Endothelial cell of hepatic sinusoid (primary cell): ENCODE measurements around the gene CCR3.

Source experiments
- in situ Hi-C: cut with HindIII; loops from 2 replicates; pipeline ENCODE4 v1.10.0; 2017; ENCODE audit warnings: low sequenced_read_pairs

CCR3 gene

DNA sequence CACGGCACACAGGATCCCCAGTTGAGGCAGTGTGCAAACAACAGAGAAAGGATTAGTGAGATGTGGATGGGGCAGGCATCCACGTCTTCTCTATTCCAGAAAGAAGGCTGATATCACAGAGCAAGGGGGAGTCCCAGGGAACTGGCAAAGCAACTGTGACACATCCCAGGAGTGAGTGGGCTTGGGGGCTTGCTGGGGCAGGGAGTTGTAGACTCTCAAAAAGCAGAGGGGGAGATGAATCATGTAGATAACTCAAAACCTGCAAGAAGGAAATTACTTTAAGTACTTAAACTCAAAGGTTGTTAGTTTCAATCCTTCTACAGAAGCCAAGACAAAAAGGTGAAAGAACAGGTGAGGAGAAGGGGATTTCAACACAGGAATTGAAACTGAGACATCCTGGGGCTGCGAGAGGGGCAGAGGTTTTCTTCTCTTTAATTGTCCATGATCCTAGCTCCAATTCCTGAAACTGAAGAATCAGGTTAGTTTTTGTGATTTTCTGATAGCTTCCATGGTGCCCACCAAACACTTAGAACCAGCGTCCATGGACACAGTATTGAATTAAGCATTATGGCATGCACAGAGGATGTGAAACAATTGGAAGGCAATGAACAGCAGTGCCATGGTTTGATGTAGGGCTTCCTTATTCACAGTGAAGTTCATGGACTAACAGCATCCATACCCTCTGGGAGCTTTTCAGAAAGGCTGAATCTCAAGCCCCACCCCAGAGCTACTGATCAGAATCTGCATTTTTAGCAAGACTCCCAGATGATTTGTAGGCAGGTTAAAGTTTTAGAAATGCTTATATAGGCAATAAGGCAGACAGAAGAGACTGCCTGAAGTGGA lies 52.0 kb downstream of the CCR3 start:
- in situ Hi-C loops = no loop called here

DNA sequence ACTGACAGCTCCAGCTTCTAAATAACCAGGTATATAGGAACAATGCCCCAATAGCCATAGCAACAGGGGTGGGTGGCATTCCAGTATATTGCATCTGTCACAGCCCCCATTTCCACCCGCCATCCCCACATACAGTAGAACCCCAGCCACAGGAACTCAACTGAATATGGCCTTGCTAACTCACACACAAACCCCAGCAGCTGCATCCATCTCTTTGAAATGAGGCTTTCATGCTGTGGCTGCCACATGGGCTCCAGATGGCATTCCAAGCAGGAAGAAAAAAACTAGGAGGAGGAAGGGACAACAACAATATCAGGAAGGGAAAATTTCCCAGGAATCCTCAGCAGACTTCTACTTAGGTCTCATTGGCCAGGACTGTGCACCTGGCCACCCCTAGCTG lies 54.6 kb downstream of the CCR3 start:
- in situ Hi-C loops = no loop called here

DNA sequence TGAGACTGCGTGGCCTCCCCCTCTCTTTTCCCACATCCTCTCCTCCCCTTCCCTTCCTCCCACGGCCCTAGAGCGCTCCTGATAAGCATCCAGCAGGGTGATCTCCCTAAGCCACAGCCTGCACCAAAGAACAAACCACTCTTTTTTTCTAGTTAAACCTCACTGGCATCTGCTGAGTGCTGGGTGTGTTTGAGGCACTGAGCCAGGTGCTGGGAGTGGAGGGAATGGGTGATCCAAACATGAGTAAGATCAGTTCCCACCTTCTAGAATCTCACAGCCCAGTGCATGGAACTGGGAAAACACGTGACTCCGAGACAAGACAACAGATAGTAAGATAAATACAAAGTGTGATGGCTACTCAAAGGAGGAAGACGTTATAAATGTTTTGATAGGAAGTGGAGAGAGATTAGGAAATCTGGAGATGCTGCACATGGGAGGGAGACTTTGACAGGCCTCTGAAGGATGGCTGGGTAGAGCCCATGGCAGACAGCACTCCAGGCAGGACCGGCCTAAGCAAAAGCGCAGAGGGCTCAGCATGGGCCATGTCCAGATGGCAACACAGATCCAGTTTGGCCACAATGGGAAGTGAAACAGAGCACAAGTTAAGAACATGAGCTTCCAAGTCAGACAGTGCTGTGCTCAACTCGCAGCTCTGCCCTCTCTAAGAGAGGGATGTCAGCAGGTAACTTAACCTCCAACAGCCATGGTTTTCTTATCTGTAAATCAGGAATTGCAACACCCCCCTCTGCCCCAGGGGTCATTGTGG lies 55.6 kb downstream of the CCR3 start:
- in situ Hi-C loops = no loop called here

- in situ Hi-C loops = no loop called here
Observed at GRCh38 chr3:46298871-46299607, 56.8 kb downstream of the CCR3 start.

GRCh38 chr3:46299608-46300460 lies 57.6 kb downstream of the CCR3 start:
- in situ Hi-C loops = no loop called here

DNA sequence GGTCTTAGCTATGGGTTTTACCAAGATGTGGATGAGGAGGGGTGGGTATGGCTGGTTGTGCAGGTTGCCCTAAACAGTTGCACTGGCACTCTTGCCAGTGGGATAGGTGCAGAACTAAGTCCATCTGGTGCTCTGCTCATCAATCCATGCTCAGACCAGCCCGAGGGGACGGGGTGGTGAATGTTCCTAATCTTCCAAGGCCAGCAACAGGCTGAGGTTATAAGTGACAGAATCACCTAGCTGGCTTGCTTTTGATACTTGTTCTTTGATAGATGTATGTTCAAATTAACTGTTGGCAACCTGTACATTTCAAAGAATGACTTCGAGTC lies 58.2 kb downstream of the CCR3 start:
- in situ Hi-C loops = no loop called here

GRCh38 chr3:46301122-46301835 lies 59.0 kb downstream of the CCR3 start:
- in situ Hi-C loops = no loop called here

DNA sequence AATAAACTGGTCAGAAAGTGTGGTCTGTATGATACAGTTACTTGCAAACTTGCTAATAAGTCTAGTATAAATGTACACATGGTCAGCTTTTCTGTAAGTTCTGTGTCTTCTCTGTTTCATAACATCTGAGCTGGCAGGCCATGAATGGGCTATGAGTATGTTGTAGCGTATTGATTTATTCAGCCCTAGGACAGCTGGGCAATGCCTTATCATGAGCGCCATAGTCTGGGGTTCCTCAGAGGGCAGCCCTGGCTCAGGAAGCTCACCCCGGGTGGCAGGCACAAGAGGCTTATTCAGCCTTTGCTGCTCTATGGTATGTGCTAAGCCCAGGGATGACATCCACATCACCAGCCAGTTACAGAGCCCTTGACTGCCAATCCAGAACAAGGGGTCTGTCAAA lies 61.0 kb downstream of the CCR3 start:
- in situ Hi-C loops = no loop called here

DNA sequence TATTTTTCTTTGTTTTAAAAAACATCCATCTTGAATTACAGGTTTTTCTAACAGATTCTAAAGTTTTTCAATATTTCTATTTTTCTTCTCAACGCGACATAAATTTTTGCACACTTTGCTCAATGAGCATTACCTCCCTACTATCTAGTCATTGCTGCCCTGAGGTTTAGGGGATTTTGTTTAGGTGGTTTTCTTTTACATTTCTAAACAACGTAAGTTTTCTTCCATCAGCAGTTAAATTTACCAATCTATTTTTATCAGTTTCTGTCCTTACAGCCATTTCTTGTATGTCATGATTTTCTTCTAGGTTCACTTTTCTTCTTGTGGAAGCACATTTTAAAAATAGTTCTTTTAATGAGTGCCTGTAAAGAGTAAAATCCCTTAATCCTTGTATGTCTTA lies 62.5 kb downstream of the CCR3 start:
- in situ Hi-C loops = no loop called here

- in situ Hi-C loops = no loop called here
Observed at GRCh38 chr3:46312991-46313390, 70.7 kb downstream of the CCR3 start.

DNA sequence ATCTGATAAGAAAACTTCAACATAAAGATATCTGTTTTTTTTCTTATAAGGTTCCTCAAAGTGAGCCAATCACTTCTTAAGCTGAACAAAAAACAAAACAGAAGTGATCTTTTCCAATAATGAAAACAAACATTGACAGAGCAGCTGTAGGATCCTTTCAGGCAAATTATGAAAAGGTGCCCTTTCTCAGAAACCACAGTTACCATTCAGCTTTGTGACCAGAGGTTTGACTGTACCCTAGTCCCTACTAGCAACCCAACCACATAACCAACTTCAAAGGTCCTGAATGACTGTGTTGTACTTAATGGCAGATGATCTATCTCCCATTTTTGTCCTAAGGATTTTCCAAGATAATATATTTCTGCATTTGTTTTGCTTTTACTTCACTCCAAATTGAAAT lies 72.3 kb downstream of the CCR3 start:
- in situ Hi-C loops = no loop called here

DNA sequence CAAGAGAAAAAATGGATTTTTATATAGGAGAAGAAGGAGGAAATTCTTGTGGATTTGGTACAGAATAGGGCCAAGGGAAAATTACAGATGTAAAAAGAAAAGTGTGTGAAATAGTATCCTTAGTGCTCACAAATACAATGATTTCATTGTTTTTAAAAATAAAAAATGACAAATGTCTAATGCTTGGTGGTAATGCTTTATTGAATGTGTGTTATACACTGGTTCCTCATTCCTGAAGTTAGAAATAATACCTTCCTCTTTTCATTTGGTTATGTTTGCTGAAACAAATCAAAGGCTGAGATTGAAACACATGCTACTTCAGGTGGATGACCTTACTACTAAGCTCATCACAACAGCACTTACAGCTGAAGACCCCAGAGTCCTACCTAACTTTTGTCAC lies 73.9 kb downstream of the CCR3 start:
- in situ Hi-C loops = no loop called here
